GM19455 (cell line): Measurements from ENCODE around the gene CETP.
"Not testable (repeated sequence)": the region's sequence is repeated elsewhere in the genome, so short reads cannot be mapped to it uniquely, and the experiment has no call there.

ENCODE experiments used
- ATAC-seq: cut with Tn5 transposase; IDR thresholded peaks from one replicate; pipeline ENCODE4 v1.9.1; 2021; ENCODE audit not compliant: unreplicated experiment

Gene CETP

DNA sequence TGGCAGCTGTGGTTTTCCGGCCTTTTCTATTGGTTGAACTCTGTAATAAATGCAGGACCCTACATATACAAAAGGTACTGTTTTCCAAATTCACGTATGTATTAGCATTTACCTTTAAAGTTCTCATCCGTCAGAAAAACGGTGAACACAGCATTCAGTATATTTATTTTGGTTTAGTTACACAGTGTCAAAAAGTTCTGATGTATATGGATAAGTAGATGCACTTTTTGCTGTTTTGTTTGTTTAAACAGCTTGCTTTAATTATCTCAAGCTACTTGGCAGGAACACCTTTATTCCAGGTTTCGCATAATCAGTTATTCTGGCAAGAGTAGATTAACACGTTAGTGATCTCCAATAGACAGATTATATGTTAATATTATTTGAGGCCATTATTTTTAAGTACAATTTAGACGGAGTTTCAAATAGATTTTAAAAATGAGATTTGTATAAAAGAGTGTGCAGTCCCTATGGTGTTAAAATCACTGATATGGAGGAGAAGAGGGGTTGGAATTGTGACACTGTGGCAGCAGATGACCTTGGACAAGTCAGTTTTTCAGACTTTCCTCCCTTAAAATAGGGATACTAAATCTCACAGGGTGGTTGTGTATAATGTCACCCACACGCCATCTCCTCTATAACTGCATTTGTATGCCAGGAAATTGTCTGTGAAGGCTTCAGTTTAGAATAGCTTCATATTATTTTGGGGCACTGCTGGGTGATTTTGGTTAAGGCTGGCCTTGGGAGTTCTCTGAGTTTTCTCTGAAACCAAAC, 27.7 kb upstream of the CETP start:
- ATAC-seq: no peak

- ATAC-seq: not testable (repeated sequence)
Measured at GRCh38 chr16:56934599-56935145, 27.1 kb upstream of the CETP start.

GRCh38 chr16:56935201-56935600, 26.5 kb upstream of the CETP start:
- ATAC-seq: no peak

GRCh38 chr16:56936491-56936890, 25.3 kb upstream of the CETP start:
- no peak for ATAC-seq

GRCh38 chr16:56936950-56937349, 24.8 kb upstream of the CETP start:
- no peak for ATAC-seq

DNA sequence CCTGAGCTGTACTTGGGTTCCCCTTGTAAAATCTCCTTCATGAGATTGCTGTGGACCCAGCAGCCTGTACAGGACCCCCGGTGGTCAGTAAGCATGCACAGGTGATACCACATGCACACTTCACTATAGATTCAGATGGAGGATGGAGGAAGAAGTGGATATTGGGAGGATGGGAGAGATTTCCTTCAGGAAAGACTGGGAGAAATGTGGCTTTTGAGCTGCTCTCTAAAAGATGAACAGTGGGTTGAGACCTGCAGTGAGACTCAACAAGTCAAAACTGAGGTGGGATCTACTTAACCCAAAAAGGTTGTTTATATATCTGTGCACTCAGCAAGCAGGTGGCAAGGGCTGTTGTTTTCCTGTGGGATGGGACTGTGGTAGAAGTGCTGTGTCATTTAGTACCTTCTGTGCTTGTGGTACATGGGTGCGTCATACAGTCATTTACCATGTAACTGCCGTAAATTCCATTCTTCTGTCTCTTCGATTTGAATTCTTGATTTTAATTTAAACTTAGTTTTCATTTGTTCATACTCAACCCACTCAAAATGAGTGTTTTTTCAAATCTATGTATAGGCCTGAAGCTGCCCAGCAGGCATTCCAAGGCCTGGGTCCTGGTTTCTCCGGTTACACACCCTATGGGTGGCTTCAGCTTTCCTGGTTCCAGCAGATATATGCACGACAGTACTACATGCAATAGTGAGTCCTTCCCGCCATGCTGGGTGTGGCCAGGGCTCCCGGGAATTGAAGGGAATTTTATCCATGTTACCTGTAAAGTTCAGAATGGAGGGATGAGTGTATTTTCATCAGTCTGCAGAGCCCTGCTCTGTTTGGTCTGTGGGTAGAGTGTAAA, 22.9 kb upstream of the CETP start:
- ATAC-seq: no peak

GRCh38 chr16:56939801-56940200, 21.9 kb upstream of the CETP start:
- no peak for ATAC-seq

DNA sequence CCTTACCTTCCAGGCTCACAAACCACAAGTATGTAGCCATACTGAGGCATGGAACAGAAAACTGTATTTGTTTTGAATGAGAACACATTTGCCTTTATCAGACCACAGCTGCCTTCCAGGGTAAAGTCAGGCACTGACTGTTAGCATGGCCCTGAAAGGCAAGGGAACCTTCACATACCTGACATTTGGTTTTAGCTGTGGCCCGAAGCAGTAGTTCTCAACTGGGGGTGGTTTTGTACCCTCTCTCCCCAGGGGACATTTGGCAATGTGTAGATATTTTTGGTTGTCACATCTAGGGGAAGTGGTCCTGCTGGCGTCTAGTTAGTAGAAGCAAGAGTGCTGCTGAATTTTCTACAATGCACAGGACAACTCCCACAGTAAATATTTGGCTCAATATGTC, 20.7 kb upstream of the CETP start:
- ATAC-seq: no peak

- no peak for ATAC-seq
Measured at GRCh38 chr16:56941856-56942331, 19.9 kb upstream of the CETP start.

- no peak for ATAC-seq
Measured at GRCh38 chr16:56943761-56944375, 17.9 kb upstream of the CETP start.

GRCh38 chr16:56944954-56945839, 16.6 kb upstream of the CETP start:
- ATAC-seq: no peak

DNA sequence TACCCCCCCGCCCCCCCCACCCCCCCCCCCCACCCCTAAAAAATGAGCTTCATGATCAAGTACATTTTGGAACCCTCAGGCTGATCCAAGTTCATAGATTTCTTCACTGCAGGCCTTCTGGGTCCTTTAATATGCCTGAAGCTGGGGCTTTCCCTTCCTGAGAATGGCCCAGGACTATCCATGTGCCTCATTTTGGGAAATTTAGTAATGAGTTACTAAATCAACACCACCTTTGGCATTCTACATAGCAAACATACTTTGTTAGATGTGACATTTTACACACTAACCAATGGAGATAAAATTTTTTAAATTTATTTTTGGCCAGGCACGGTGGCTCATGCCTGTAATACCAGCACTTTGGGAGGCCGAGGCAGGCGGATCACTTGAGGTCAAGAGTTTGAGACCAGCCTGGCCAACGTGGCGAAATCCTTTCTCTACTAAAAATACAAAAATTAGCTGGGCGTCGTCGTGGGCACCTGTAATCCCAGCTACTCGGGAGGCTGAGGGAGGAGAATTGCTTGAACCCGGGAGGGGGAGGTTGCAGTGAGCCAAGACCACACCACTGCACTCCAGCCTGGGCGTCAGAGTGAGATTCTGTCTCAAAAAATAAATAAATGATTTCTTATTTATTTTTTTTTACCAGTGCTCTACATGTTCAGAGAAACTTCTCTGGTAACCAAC, 15.8 kb upstream of the CETP start:
- no peak for ATAC-seq

DNA sequence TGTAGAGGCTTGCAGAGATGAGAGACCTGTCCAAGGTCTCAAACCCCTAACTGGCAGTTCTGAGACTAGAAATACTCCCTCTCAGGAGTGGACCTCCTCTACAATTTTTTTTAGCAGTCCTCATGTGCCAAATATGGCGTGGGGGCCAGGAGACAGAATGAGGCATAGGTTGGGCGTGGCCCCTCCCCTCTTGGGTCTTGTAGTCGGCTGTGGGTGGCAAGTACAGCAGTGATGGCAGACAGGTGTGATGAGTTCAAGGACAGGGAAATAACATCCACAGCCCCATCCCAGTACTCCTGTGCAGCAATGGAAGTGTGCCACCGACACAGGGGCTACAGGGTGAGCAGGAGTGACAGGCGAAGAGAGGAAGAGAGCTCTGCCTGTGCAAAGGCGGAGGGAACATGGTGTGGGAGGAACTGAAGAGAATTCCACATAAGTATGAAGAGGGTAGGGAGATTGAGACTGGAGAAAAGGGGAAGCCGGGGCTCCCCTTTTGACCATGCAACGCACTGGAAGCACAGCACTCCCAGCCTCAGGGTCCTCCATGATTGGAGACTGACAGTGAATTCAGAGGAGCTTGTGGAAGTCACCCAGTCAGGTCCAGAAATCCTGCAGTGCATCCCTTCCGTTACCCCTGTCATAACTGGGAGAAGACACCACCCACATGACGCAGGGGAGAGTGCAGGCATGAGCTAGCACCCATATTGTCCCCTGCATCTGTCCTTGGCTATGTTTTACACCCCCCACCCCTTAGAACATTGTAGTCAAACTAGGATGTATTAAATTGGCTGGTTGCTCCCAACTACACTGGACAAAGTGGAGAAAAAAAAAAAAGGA, 14.8 kb upstream of the CETP start:
- no peak for ATAC-seq

DNA sequence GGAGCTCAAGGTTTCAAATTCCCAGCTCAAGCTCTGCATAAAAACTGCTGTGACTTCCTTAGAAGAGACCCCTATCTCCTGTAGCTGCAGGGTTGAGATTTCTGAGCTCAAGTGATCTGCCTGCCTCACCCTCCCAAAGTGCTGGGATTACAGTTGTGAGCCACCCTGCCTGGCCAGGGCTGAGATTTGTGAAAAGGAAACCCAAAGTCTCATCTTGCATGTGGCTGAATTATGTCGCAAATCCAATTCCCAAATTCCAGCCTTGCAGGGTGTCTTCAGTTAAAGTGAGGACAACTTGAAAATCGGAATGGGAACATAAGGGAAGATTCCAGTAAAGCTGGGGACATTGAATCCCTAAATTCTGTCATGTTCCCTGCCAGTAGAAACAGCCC, 14.2 kb upstream of the CETP start:
- ATAC-seq: no peak

- ATAC-seq: no peak
Measured at GRCh38 chr16:56948234-56948633, 13.5 kb upstream of the CETP start.

- ATAC-seq: no peak
Measured at GRCh38 chr16:56950051-56950450, 11.7 kb upstream of the CETP start.

GRCh38 chr16:56950455-56950854, 11.3 kb upstream of the CETP start:
- no peak for ATAC-seq

DNA sequence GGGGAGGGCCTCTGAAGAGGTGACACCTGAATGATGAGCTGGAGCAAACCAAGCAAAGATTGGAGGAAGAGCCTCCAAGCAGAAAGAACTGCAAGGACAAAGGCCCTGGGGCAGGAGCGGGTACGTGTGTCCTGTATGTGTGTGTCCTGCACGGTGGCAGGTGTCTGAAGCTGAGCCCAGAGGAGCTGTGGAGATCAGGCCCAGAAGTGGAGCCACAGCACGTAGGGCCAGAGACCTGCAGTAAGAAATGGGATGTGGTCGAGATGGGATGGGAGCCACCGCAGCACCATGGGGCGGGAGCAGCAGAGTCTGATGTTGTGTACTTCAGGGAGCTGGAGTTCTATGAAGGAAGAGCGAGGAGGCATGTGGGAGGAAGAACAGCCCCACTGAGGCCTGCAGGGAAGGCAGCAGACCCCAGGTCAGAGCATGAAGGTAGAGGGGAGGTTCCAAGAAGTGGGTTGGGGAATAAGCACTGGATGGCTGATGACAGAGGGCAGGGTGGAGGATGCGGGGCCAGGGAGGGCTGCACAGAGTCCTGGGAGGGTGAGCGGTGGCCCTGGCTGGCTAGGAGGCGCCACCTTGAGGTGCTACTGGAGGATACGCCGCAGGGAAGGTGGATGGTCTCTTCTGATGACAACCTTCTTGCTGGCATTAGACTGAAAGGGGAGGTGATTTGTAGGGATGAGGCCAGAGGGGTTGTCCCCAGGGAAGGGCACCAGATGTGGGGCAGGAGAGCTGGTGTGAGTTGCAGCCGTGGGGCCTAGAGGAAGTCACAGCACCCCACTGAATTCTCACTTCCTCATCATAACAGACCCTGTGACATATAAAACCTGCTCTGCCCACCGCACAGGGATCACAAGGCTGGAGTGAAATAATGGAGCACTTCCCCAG, 10.6 kb upstream of the CETP start:
- ATAC-seq: no peak
